IPS-15b (cell line): ENCODE measurements around the gene SMIM35.

Experiments used
- H3K27me3 ChIP-seq: one replicate; pipeline ENCODE4 v1.6.1; 2013; ENCODE audit warnings: low read length; ENCODE audit not compliant: control insufficient read depth, insufficient read depth
- H3K36me3 ChIP-seq: one replicate; pipeline ENCODE4 v1.6.1; 2013; ENCODE audit warnings: low read length; ENCODE audit not compliant: control insufficient read depth, insufficient read depth
- H3K4me1 ChIP-seq: one replicate; pipeline ENCODE4 v1.6.1; 2013; ENCODE audit warnings: mild to moderate bottlenecking, low read length; ENCODE audit not compliant: control insufficient read depth, insufficient read depth
- H3K4me3 ChIP-seq: one replicate; pipeline ENCODE4 v1.5.1; 2013; ENCODE audit warnings: low read depth, low read length
- H3K9ac ChIP-seq: one replicate; pipeline ENCODE4 v1.6.1; 2013; ENCODE audit warnings: low read depth, mild to moderate bottlenecking, low read length
- H3K9me3 ChIP-seq: one replicate; pipeline ENCODE4 v1.6.1; 2013; ENCODE audit warnings: mild to moderate bottlenecking, low read length; ENCODE audit not compliant: control insufficient read depth, insufficient read depth

Gene SMIM35

DNA sequence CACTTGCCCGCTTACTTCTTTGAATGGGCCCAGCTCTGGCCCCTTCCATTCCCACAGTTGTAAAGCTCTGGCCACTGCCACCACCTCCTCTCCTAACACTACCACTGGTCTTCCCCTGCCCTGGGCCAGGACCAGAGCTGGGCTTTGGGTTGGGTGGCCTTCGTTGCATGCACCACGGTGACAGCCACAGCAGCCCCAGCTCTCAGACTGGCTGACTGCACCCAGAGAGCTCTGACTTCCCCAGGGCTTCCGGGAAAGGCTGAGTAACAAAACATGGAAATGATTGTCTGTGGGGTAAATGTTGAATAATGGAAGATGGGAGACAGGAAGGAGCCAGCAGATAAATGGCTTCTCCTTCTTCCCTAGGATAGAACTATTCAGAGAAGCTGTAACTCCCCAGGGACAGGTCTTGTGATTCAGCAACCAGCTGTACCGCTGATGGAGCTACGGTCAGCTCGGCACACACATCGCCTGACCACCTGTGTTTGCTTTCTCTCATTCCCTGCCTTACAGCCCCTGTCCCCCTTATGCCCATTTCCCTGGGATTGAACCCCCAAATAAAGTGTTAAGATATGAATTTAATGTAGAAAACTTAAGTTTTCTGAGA is 38.3 kb upstream of the SMIM35 start:
- H3K9me3 ChIP-seq = no peaks in the 10 kb centered on the region
- H3K4me1 ChIP-seq = no peaks in the 10 kb centered on the region
- H3K9ac ChIP-seq = no peak overlapping the region
- H3K27me3 ChIP-seq = no peaks in the 10 kb centered on the region
- H3K36me3 ChIP-seq = no peaks in the 10 kb centered on the region
- H3K4me3 ChIP-seq = no peak overlapping the region

DNA sequence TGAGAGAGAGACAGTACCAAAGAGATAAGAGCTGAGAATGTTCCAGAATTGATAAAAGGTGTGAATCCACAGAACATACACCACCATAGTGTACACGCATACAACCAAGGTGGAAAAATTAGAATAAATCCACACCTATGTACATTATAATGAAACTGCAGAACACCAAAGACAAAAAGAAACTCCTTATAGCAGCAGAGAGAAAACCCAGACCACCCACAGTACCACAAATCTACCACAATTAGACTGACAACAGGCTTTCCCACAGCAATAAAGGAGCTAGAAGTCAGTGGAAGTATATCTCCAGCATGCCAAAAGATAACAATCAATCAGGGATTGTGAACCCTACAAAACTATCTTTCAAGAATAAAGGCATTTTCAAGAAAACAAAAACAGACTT is 34.0 kb upstream of the SMIM35 start:
- H3K9ac ChIP-seq = no peak overlapping the region
- no peaks in the 10 kb centered on the region for H3K4me1 ChIP-seq
- H3K36me3 ChIP-seq = no peaks in the 10 kb centered on the region
- no peaks in the 10 kb centered on the region for H3K9me3 ChIP-seq
- no peak overlapping the region for H3K4me3 ChIP-seq
- H3K27me3 ChIP-seq = no peaks in the 10 kb centered on the region

DNA sequence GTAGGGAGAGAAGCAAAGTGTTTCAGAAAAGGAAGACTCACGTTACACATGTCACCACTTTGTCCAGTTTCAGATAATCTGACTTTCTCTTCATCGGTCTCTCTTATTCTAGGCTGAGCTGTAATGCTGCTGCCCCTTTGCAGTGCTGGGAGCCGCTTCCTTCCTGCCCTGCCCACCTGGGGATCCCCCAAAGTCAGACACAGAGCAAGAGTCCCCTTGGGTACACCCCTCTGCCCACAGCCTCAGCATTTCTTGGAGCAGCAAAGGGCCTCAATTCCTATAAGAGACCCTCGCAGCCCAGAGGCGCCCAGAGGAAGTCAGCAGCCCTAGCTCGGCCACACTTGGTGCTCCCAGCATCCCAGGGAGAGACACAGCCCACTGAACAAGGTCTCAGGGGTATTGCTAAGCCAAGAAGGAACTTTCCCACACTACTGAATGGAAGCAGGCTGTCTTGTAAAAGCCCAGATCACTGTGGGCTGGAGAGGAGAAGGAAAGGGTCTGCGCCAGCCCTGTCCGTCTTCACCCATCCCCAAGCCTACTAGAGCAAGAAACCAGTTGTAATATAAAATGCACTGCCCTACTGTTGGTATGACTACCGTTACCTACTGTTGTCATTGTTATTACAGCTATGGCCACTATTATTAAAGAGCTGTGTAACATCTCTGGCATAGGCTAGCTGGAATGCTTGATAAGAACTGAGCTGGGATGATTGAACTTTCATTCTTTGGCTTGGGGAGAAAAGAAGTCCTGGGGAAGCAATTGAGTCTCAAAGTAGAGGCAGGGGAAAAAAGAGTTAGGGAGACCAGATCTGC is 31.2 kb upstream of the SMIM35 start:
- no peaks in the 10 kb centered on the region for H3K9me3 ChIP-seq
- no peaks in the 10 kb centered on the region for H3K27me3 ChIP-seq
- no peak overlapping the region for H3K4me3 ChIP-seq
- H3K36me3 ChIP-seq = no peaks in the 10 kb centered on the region
- no peak overlapping the region for H3K9ac ChIP-seq
- no peaks in the 10 kb centered on the region for H3K4me1 ChIP-seq

DNA sequence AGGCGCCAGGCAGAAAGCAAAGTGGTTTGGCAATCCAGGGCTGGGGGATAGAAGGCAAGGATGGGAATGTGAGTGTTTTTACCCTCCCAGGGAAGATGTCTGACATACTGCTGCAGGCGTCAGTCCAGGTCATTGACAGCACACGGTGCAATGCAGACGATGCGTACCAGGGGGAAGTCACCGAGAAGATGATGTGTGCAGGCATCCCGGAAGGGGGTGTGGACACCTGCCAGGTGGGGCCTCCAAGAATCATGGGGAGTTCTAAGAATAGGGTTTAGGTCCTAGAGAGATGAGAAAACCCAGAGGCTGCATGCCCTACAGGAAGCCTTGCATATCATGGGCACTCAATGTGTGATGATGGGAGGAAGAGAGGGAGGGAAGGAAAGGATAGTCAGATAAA is 28.3 kb upstream of the SMIM35 start:
- no peaks in the 10 kb centered on the region for H3K4me1 ChIP-seq
- H3K27me3 ChIP-seq = no peaks in the 10 kb centered on the region
- no peaks in the 10 kb centered on the region for H3K9me3 ChIP-seq
- H3K9ac ChIP-seq = no peak overlapping the region
- H3K36me3 ChIP-seq = no peaks in the 10 kb centered on the region
- H3K4me3 ChIP-seq = no peak overlapping the region

DNA sequence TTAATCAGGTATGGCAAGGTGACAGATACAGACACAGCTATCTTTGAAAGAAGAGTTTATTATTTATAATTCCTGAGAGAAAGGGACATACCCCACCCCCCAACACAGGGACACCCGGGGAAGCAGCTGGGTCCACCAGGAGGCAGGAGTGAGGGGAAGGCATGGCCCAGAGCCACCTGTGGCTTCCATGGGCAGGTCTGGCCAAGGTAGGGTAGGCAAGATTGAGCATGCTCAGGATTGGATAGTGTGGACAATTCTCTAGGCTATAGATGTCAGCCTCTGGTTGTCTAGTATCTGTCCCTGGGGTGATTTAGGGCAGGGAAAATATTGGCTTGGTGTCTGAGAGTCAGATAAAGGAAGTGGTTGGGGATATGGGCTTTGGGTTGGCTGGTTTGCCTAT is 27.5 kb upstream of the SMIM35 start:
- H3K4me3 ChIP-seq = no peak overlapping the region
- no peaks in the 10 kb centered on the region for H3K4me1 ChIP-seq
- no peaks in the 10 kb centered on the region for H3K9me3 ChIP-seq
- H3K27me3 ChIP-seq = no peaks in the 10 kb centered on the region
- no peak overlapping the region for H3K9ac ChIP-seq
- no peaks in the 10 kb centered on the region for H3K36me3 ChIP-seq

DNA sequence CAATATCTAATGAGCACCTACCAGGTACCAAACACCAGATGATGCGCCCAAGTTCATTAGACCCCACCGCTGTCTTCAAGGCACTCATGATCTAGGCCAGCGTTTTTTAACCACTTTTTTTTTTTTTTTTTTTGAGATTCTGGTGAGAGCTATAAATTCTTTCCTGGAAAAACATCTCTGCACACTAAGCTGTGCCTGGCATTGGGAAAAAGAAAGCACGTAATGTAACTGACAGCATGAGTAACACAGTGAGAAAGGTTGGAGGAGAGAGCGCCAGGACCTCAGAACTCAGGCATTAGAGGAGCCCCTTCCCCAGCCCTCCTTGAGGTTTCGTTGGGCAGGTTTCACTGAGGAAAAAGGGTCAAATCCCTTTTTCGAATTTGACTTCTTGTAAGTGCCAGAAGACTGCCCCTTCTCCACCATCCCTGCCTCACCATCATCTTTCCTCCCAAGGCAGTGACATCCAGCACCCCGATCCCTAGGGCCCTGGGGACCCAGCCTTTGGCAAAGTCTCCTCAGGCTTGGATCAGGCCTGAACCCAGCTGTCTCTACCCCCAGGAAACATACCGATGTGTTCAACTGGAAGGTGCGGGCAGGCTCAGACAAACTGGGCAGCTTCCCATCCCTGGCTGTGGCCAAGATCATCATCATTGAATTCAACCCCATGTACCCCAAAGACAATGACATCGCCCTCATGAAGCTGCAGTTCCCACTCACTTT is 26.1 kb upstream of the SMIM35 start:
- Histone ChIP-seq H3K27me3 (no peaks in the 10 kb centered on the region), H3K36me3 (no peaks in the 10 kb centered on the region), H3K4me1 (no peaks in the 10 kb centered on the region), H3K4me3 (no peak overlapping the region), H3K9ac (no peak overlapping the region), H3K9me3 (no peaks in the 10 kb centered on the region)

DNA sequence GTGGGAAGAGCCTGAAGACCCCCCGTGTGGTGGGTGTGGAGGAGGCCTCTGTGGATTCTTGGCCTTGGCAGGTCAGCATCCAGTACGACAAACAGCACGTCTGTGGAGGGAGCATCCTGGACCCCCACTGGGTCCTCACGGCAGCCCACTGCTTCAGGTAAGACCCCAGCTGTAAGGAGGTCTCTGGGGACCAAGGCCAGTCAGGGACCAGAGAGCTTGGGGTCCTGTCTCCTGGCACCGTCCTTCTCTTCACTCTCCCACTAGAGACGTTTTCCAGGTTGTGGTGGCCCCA is 24.9 kb upstream of the SMIM35 start:
- H3K9ac ChIP-seq = no peak overlapping the region
- H3K9me3 ChIP-seq = no peaks in the 10 kb centered on the region
- no peak overlapping the region for H3K4me3 ChIP-seq
- H3K36me3 ChIP-seq = no peaks in the 10 kb centered on the region
- no peaks in the 10 kb centered on the region for H3K27me3 ChIP-seq
- no peaks in the 10 kb centered on the region for H3K4me1 ChIP-seq

DNA sequence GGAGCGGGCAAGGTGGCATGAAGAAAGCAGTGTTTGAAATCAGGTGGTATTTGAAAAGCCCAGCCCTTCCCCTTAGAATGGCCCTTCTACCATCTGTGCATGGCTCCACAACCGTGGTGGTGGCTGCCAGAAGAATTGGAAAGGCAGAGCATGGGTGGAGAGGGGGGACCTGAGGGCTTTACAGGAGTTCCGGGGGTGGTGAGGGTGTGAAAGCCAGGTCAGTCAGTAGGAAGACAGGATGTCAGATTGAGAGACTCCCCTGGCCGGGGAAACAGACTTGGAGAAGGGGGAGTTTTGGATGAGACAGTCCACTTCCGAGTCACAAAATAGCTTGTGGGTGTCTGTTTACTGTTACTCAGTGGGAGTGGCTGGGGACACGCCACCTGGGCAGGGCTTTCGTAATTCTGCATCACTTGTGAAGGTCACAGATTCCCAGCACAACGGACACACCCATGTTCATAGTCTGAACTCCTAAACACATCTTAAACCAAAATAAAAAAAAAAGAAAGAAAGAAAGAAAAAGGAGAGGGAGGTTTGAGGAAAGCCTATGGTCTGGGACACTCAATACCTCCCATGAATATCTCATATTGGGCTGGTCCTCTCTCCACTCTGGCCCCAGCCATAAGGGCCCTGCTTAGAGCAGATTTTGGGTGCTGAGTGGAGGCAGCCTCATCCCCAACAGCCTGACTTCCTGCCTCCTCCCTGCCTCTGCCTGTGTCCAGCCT is 24.4 kb upstream of the SMIM35 start:
- H3K36me3 ChIP-seq = no peaks in the 10 kb centered on the region
- H3K4me1 ChIP-seq = no peaks in the 10 kb centered on the region
- no peak overlapping the region for H3K4me3 ChIP-seq
- H3K9me3 ChIP-seq = no peaks in the 10 kb centered on the region
- H3K9ac ChIP-seq = no peak overlapping the region
- H3K27me3 ChIP-seq = no peaks in the 10 kb centered on the region

DNA sequence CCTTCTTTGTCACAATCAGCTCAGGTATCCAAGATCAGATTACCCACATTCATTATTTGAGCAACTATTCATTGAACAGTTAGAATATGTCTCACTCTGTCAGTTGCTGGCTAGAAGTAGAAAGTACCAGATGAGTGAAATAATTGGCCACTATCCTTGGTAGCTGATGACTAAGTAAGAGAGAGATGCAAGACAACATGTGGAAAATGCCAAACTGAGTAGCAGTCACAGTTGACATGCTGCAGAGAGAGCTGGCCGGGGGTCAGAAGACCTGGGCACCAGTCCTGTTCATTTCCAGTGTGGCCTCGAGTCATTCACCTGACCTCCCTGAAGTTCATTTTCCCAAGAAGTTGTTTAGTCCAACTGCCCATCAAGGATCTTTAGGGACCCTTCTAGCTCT is 22.5 kb upstream of the SMIM35 start:
- Histone ChIP-seq H3K4me3 (no peak overlapping the region), H3K27me3 (no peaks in the 10 kb centered on the region), H3K9me3 (no peaks in the 10 kb centered on the region), H3K36me3 (no peaks in the 10 kb centered on the region), H3K4me1 (no peaks in the 10 kb centered on the region), H3K9ac (no peak overlapping the region)

DNA sequence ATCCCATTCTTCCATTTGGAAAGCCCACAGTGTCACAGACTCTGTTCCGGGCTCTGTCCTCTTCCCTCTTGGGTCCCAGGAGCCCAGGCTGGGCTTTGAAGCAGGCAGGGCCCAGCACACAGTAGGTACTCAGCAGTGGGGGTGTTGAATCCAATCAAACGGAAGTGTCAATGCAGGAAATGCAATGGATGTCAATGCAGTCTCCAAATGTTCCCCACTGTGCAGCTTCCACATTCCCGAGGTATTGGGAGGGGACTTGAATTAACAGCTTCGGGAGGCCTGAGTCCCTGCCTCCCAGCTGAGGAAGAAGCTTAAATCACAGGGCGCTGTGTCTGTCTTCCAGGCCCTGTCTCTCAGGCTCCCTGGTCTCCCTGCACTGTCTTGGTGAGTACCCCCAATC is 21.8 kb upstream of the SMIM35 start:
- H3K36me3 ChIP-seq = no peaks in the 10 kb centered on the region
- no peak overlapping the region for H3K4me3 ChIP-seq
- no peaks in the 10 kb centered on the region for H3K4me1 ChIP-seq
- no peak overlapping the region for H3K9ac ChIP-seq
- H3K9me3 ChIP-seq = no peaks in the 10 kb centered on the region
- no peaks in the 10 kb centered on the region for H3K27me3 ChIP-seq

DNA sequence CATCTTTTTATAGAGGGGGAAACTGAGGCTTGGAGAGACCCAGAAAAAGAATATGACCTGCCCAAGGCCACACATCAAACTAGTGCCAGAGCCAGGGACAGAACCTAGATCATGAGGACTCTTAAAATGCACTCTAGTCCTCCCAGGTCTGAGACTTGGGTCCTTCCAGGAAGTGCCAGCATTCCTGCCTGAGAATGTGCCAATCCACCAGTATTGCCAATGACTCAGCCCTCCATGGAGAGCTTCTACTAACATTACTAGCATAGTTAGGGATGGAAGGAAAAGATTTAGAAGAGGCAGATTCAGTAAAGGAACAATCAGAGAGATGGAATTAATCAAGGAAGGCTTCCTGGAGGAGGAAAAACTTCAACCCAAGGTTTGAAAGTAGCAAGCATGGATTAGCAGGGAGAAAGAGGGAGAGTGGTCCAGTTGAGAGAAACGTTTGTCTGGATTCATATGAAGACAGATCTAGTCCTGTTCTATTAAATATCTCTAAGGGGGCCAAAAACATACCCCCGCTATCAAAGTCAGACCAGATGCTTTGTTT is 20.1 kb upstream of the SMIM35 start:
- no peaks in the 10 kb centered on the region for H3K9me3 ChIP-seq
- no peaks in the 10 kb centered on the region for H3K36me3 ChIP-seq
- H3K27me3 ChIP-seq = no peaks in the 10 kb centered on the region
- no peak overlapping the region for H3K4me3 ChIP-seq
- no peak overlapping the region for H3K9ac ChIP-seq
- no peaks in the 10 kb centered on the region for H3K4me1 ChIP-seq
